ENCODE data around the gene ADAMTSL5. TPM values are rescaled to one million over a fixed set of nuclear protein-coding genes. Genes with fewer than 3 reads are reported as not detected.

The ADAMTSL5 gene
- total RNA-seq, 3 donors from 2014 or later, result 2.7 to 3.5 (median 3.3) TPM

DNA sequence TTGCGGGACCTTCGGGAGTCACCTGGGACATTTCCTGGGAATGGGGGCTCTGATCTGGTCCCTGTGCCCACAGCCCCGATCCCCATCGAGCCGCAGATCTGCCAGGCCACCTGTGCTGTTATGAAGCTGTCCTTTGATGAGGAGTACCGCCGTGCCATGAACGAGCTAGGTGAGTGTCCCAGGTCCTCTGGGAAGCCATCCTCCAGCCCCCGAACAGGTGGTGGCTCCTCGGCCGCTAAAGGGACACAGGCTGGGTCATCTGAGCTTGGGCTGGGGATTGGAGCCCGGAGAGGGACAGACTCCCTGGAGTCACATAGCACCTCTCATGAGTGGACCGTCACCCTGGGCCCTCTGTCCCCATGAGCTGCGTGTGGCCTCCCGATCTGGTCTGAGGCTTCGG, 54.9 kb downstream of the ADAMTSL5 start:
- DNase-seq (no peak), ATAC-seq (no peak)
- TF ChIP-seq, protein P1, sequence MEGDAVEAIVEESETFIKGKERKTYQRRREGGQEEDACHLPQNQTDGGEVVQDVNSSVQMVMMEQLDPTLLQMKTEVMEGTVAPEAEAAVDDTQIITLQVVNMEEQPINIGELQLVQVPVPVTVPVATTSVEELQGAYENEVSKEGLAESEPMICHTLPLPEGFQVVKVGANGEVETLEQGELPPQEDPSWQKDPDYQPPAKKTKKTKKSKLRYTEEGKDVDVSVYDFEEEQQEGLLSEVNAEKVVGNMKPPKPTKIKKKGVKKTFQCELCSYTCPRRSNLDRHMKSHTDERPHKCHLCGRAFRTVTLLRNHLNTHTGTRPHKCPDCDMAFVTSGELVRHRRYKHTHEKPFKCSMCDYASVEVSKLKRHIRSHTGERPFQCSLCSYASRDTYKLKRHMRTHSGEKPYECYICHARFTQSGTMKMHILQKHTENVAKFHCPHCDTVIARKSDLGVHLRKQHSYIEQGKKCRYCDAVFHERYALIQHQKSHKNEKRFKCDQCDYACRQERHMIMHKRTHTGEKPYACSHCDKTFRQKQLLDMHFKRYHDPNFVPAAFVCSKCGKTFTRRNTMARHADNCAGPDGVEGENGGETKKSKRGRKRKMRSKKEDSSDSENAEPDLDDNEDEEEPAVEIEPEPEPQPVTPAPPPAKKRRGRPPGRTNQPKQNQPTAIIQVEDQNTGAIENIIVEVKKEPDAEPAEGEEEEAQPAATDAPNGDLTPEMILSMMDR (IDR thresholded peaks at IDR 0.05), result no peak
- H3K36me3 ChIP-seq (ENCODE audit: low read depth), result no peaks in the 10 kb centered on the region
- no peak overlapping the region for H3K4me3 ChIP-seq
- peaks cover 21% of the 10 kb centered on the region for H3K4me1 ChIP-seq (ENCODE audit: low read depth)
- H3K9me3 ChIP-seq, result no peaks in the 10 kb centered on the region
- intact Hi-C loops (cut with DNase I, micrococcal nuclease), result no loop called here

DNA sequence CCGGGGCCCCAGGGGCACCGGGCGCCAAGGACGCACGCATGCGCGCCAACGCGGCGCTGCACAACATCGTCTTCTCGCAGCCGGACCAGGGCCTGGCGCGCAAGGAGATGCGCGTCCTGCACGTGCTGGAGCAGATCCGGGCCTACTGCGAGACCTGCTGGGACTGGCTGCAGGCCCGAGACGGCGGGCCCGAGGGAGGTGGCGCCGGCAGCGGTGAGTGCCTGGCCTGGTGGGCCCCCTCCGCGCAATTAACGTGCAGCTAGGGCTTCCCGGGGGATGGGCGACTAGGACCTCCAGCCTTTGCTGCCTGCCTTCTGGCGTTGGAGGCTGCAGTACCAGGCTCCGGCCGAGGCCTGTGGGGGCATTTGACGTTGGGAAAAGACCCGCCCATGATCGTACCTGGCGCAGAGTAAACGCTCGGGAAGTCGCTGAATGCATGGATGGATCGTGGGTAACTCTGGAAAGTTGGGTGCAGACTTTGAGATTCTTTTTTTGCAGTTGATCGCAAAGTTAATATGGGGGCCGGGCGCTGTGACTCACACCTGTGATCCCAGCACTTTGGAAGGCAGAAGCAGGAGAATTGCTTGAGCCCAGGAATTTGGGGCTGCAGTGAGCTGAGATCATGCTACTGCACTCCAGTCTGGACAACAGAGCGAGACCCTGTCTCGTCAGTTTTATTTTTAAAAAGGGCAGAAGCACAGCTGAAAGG, 55.6 kb downstream of the ADAMTSL5 start:
- DNase-seq, result no peak
- intact Hi-C loops (cut with DNase I, micrococcal nuclease), result no loop called here
- H3K9me3 ChIP-seq, result no peaks in the 10 kb centered on the region
- no peak for ATAC-seq
- TF ChIP-seq, protein P1 (IDR thresholded peaks at IDR 0.05), result no peak
- peaks cover 21% of the 10 kb centered on the region for H3K4me1 ChIP-seq (ENCODE audit: low read depth)
- no peak overlapping the region for H3K4me3 ChIP-seq
- no peaks in the 10 kb centered on the region for H3K36me3 ChIP-seq (ENCODE audit: low read depth)

DNA sequence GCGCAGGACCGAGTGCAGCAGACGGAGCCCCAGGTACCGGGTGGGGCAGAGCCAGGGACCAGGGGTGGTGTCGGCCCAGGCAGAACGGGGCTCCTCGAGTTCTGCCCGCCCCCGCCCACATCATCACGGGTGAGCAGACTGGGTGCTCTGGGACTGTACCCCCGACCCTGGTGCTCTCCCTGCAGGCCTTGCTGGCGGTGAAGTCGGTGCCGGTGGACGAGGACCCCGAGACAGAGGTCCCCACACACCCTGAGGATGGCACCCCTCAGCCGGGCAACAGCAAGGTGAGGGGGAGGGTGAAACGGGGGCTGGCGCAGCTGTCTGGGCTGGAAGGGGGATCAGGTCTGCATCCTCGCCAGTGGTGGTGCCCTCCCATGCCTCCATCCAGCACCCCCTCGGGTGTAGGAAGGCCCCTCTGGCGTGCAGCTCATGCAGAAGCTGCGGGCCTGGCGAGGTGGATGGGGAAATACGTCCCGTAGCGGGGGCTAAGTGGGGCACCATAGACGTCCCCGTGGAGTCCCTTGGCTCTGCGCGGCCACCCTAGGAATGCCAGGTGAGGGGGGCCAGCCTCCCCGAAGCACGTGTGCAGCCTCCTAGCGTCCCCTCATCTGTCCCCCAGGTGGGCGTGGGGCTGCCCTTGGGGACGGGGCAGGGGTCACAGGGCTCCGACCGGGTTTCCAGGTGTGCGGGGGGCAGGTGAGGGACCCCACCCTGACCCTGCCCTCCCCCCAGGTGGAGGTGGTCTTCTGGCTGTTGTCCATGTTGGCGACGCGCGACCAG, 56.5 kb downstream of the ADAMTSL5 start:
- Histone ChIP-seq H3K4me1 (ENCODE audit: low read depth) (peaks cover 21% of the 10 kb centered on the region), H3K9me3 (no peaks in the 10 kb centered on the region), H3K4me3 (no peak overlapping the region), H3K36me3 (ENCODE audit: low read depth) (no peaks in the 10 kb centered on the region)
- TF ChIP-seq, protein P1 (IDR thresholded peaks at IDR 0.05), result no peak
- no peak for DNase-seq
- ATAC-seq, result no peak
- intact Hi-C loops (cut with DNase I, micrococcal nuclease), result no loop called here

DNA sequence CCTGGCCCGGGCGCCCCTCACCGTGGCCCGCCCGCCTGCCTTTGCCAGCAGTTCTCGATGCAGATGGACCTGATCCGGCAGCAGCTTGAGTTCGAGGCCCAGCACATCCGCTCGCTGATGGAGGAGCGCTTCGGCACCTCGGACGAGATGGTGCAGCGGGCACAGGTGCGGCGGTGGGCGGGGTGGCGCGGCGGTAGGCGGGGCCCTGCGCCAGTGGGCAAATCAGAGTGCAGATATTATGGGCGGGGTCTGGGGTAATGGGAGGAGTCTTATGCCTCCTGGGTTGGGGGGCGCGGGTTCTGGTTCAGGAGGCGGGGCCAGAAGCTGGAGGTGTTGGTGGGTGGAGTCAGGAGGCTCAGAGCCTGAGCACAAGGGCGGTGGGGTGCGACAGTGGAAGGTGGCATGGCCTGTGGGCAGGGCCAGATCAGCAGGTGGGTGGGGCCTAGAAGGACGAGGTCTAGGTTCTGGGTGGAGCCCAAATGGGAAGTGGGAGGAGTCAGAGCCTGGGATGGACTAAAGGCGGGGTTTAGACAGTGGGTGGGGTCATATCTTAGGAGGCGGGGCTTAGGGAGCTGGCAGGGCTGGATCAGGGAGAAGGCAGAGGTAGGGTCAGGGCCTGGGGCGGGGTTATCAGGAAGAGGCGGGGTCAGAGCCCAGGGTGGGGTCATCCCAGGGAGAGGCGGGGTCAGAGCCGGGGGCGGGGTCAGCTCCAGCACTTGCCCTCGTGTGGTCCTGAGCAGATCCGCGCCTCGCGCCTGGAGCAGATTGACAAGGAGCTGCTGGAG, 57.3 kb downstream of the ADAMTSL5 start:
- peak; percentile 89 for ATAC-seq

More for the DNA sequence above, 57.3 kb downstream of the ADAMTSL5 start:
- DNase-seq, result peak; percentile 85 to 89 (median 87)
- H3K4me3 ChIP-seq, result no peak overlapping the region
- no peaks in the 10 kb centered on the region for H3K9me3 ChIP-seq
- H3K4me1 ChIP-seq (ENCODE audit: low read depth), result peaks cover 21% of the 10 kb centered on the region
- TF ChIP-seq, protein P1 (IDR thresholded peaks at IDR 0.05), result no peak
- intact Hi-C loops (cut with DNase I, micrococcal nuclease), result no loop called here
- H3K36me3 ChIP-seq (ENCODE audit: low read depth), result no peaks in the 10 kb centered on the region

Other genes starting within 250 kb of the ADAMTSL5 start
- gene CIRBP, start 243.7 kb downstream of the ADAMTSL5 start, total RNA-seq, result 100 to 1,000 TPM; 281 to 507 (median 300) TPM
- 10 to 100 TPM; 34.2 to 40.1 (median 39.8) TPM for gene FAM174C, start 237.5 kb downstream of the ADAMTSL5 start, total RNA-seq
- gene EFNA2, start 227.1 kb downstream of the ADAMTSL5 start, total RNA-seq, result 10 to 100 TPM; 19.0 to 62.2 (median 61.7) TPM
- gene NDUFS7, start 129.1 kb downstream of the ADAMTSL5 start, total RNA-seq, result 100 to 1,000 TPM; 118 to 160 (median 148) TPM
- 1 to 10 TPM; 1.6 to 7.0 (median 2.1) TPM for gene GAMT, start 111.5 kb downstream of the ADAMTSL5 start, total RNA-seq
- 100 to 1,000 TPM; 117 to 123 (median 119) TPM for gene DAZAP1, start 105.4 kb downstream of the ADAMTSL5 start, total RNA-seq
- 100 to 1,000 TPM; 748 to 897 (median 892) TPM for gene RPS15, start 74.6 kb downstream of the ADAMTSL5 start, total RNA-seq
- 1 to 10 TPM in 1 of 3 donors, under 1 TPM in 2; 0.23 to 5.9 (median 0.24) TPM for gene APC2, start 62.9 kb downstream of the ADAMTSL5 start, total RNA-seq
- gene C19orf25, start 33.8 kb downstream of the ADAMTSL5 start, total RNA-seq, result 10 to 100 TPM; 36.7 to 48.9 (median 38.1) TPM
- gene PCSK4, start 22.7 kb downstream of the ADAMTSL5 start, total RNA-seq, result 1 to 10 TPM; 3.3 to 7.5 (median 4.9) TPM
- 1 to 10 TPM; 2.0 to 5.1 (median 4.5) TPM for gene REEP6, start 21.8 kb downstream of the ADAMTSL5 start, total RNA-seq
- gene PLK5, start 11.1 kb upstream of the ADAMTSL5 start, total RNA-seq, result under 1 TPM in 1 of 3 donors, not detected in 2; 0.16 TPM
- gene MEX3D, start 55.3 kb upstream of the ADAMTSL5 start, total RNA-seq, result 10 to 100 TPM; 21.3 to 28.1 (median 21.5) TPM
- gene MBD3, start 79.8 kb upstream of the ADAMTSL5 start, total RNA-seq, result 10 to 100 TPM; 54.1 to 78.2 (median 54.2) TPM
- gene UQCR11, start 92.4 kb upstream of the ADAMTSL5 start, total RNA-seq, result 100 to 1,000 TPM; 265 to 301 (median 272) TPM
- gene TCF3, start 139.6 kb upstream of the ADAMTSL5 start, total RNA-seq, result 10 to 100 TPM; 54.4 to 57.7 (median 57.4) TPM
- not detected for gene ONECUT3, start 240.5 kb upstream of the ADAMTSL5 start, total RNA-seq

All from mucosa of descending colon (tissue), 3 donors.